ENCODE results near the gene CCL16.
"Not testable (repeated sequence)": the region's sequence is repeated elsewhere in the genome, so short reads cannot be mapped to it uniquely, and the experiment has no call there.

Gene CCL16

DNA sequence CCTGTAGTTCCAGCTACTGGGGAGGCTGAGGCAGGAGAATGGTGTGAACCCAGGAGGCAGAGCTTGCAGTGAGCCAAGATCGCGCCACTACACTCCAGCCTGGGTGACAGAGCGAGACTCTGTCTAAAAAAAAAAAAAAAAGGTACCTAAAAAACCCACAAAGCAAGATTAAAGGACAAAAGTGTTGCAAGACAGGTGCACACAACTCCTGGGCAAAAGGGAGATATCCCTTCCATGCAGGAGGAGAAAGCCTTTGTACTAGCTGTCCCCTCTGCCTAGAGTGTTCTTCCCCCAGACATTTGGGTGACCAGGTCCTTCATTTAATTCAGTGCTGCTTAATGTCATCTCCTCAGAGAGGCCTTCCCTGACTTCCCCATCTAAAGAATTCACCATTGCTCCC is 42.8 kb downstream of the CCL16 start:
- not testable (repeated sequence) for DNase-seq (ENCODE audit: low read depth in 2 of 2)

DNA sequence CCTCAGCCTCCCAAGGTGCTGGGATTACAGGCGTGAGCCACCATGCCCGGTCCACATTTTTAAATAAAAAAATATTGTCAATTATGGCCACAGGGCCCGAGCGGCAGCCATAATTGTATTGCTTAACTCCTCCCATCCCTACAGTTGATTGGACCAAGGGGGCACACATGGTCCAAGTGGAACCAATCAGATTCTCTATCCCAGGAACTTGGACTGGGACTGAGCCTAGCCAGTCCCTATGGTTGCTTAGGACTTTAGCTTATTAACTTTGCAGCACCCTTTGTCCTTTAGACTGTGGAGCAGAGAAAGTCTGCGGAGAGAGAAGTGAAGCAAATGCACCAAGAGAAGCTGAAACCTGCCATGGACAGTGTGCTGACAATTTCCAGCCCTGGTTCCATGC is 45.2 kb downstream of the CCL16 start:
- DNase-seq (ENCODE audit: low read depth in 2 of 2), result no peak

- DNase-seq (ENCODE audit: low read depth in 2 of 2), result no peak
Measured at GRCh38 chr17:35934760-35935159, 46.5 kb downstream of the CCL16 start.

DNA sequence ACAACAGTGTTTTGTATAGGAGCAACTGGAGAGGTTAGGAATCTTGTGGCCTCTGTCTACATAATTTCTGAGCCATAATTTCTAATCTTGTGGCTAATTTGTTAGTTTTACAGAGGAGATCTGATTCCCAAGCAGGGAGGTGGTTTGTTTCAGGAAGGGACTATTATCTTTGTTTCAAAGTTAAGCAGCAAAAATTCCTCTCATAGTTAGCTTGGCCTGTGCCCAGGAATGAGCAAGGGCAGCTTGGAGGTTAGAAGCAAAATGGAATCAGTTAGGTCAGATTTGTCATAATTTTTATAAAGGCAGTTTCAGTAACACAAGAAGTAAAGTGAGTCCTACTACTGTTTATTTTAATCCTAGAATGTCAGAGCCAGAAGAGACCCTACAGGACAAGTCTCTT is 48.7 kb downstream of the CCL16 start:
- DNase-seq (ENCODE audit: low read depth in 2 of 2), result no peak

- no peak for DNase-seq (ENCODE audit: low read depth in 2 of 2)
Measured at GRCh38 chr17:35931794-35932425, 49.4 kb downstream of the CCL16 start.

GRCh38 chr17:35930211-35931065 is 50.9 kb downstream of the CCL16 start, which contains the start of gene RDM1:
RDM1 (minus strand) TSS chr17:35930773; CDS start chr17:35930727, 46 bp downstream.
- DNase-seq (ENCODE audit: low read depth in 2 of 2), result peak; percentile 81 to 88

GRCh38 chr17:35927714-35928113 is 53.6 kb downstream of the CCL16 start:
- DNase-seq (ENCODE audit: low read depth in 2 of 2), result no peak
